H9 (cell line): Measurements from ENCODE around the gene PHLPP2. TPM values are rescaled to one million over a fixed set of nuclear protein-coding genes. Genes with fewer than 3 reads are reported as not detected.

Experiments used
- DNase-seq: peaks from one replicate; pipeline ENCODE4 v3.0.0-alpha.2; 2017
- H2AFZ ChIP-seq: one replicate; pipeline ENCODE4 v1.6.1; 2013; ENCODE audit warnings: mild to moderate bottlenecking, low read length, control low read depth, moderate library complexity
- H2AK5ac ChIP-seq: 2 replicates; pipeline ENCODE4 v1.6.1; 2013; ENCODE audit warnings: low read length, control low read depth, mixed read lengths; ENCODE audit not compliant: insufficient read length
- H2BK120ac ChIP-seq: one replicate; pipeline ENCODE4 v1.6.1; 2013; ENCODE audit warnings: low read depth, mild to moderate bottlenecking, low read length, control low read depth, inconsistent platforms; ENCODE audit not compliant: poor library complexity, severe bottlenecking
- H2BK12ac ChIP-seq: 2 replicates; pipeline ENCODE4 v1.6.1; 2013; ENCODE audit warnings: low read length, control low read depth, mixed read lengths, low read depth; ENCODE audit not compliant: insufficient read length
- H2BK15ac ChIP-seq: 2 replicates; pipeline ENCODE4 v1.6.1; 2013; ENCODE audit warnings: low read depth, low read length, control low read depth
- H2BK20ac ChIP-seq: one replicate; pipeline ENCODE4 v1.6.1; 2013; ENCODE audit warnings: low read depth, mild to moderate bottlenecking, low read length, control low read depth, inconsistent platforms; ENCODE audit not compliant: poor library complexity, severe bottlenecking
- H2BK5ac ChIP-seq: 2 replicates; pipeline ENCODE4 v1.6.1; 2013; ENCODE audit warnings: low read length, control low read depth, mixed read lengths; ENCODE audit not compliant: insufficient read length
- H3K14ac ChIP-seq: 2 replicates; pipeline ENCODE4 v1.6.1; 2013; ENCODE audit warnings: low read length, control low read depth; ENCODE audit not compliant: insufficient read depth
- H3K18ac ChIP-seq: 2 replicates; pipeline ENCODE4 v1.6.1; 2013; ENCODE audit warnings: low read depth, mild to moderate bottlenecking, mixed read lengths, low read length, control low read depth; ENCODE audit not compliant: insufficient read length
- H3K23ac ChIP-seq: 2 replicates; pipeline ENCODE4 v1.6.1; 2013; ENCODE audit warnings: low read length, control low read depth, mixed read lengths, low read depth; ENCODE audit not compliant: insufficient read length
- H3K23me2 ChIP-seq: 2 replicates; pipeline ENCODE4 v1.6.1; 2013; ENCODE audit warnings: low read depth, mild to moderate bottlenecking, mixed read lengths, low read length, control low read depth; ENCODE audit not compliant: insufficient read length, poor library complexity, severe bottlenecking
- H3K27ac ChIP-seq: 2 replicates; pipeline ENCODE4 v1.5.1; 2013; ENCODE audit warnings: low read length, control low read depth, mixed read lengths, low read depth; ENCODE audit not compliant: insufficient read length
- H3K27me3 ChIP-seq: 2 replicates; pipeline ENCODE4 v1.6.1; 2013; ENCODE audit warnings: low read length, control low read depth, inconsistent platforms; ENCODE audit not compliant: insufficient read depth
- H3K4ac ChIP-seq: 2 replicates; pipeline ENCODE4 v1.6.1; 2013; ENCODE audit warnings: low read depth, mild to moderate bottlenecking, control low read depth, inconsistent platforms, low read length, moderate library complexity
- H3K4me1 ChIP-seq: 2 replicates; pipeline ENCODE4 v1.6.1; 2013; ENCODE audit warnings: low read length, control low read depth, inconsistent platforms; ENCODE audit not compliant: insufficient read depth
- H3K4me2 ChIP-seq: 2 replicates; pipeline ENCODE4 v1.6.1; 2013; ENCODE audit warnings: low read length, control low read depth, mixed read lengths; ENCODE audit not compliant: insufficient read length, insufficient read depth
- H3K56ac ChIP-seq: 2 replicates; pipeline ENCODE4 v1.6.1; 2013; ENCODE audit warnings: low read depth, mild to moderate bottlenecking, mixed read lengths, low read length, control low read depth; ENCODE audit not compliant: insufficient read length
- H3K79me1 ChIP-seq: 2 replicates; pipeline ENCODE4 v1.6.1; 2013; ENCODE audit warnings: low read depth, mild to moderate bottlenecking, moderate library complexity, low read length, control low read depth, inconsistent platforms; ENCODE audit not compliant: insufficient read depth, poor library complexity, severe bottlenecking
- H3K79me2 ChIP-seq: 2 replicates; pipeline ENCODE4 v1.6.1; 2013; ENCODE audit warnings: low read length, control low read depth, inconsistent platforms; ENCODE audit not compliant: insufficient read depth
- H3K9ac ChIP-seq: 2 replicates; pipeline ENCODE4 v1.6.1; 2013; ENCODE audit warnings: low read length, control low read depth, mixed read lengths; ENCODE audit not compliant: insufficient read length; ENCODE audit errors: extremely low read depth
- H3K9me3 ChIP-seq: one replicate; pipeline ENCODE4 v1.6.1; 2013; ENCODE audit warnings: low read depth, low read length, inconsistent platforms; ENCODE audit not compliant: control insufficient read depth
- H3T11ph ChIP-seq: one replicate; pipeline ENCODE4 v1.6.1; 2013; ENCODE audit warnings: mild to moderate bottlenecking, low read length, control low read depth, inconsistent platforms
- H4K20me1 ChIP-seq: one replicate; pipeline ENCODE4 v1.6.1; 2013; ENCODE audit not compliant: control insufficient read depth, insufficient read length, insufficient read depth
- H4K5ac ChIP-seq: 2 replicates; pipeline ENCODE4 v1.6.1; 2013; ENCODE audit warnings: low read depth, mild to moderate bottlenecking, mixed read lengths, low read length, control low read depth; ENCODE audit not compliant: insufficient read length
- H4K8ac ChIP-seq: replicated peaks from 2 replicates; pipeline ENCODE4 v1.6.1; 2013; ENCODE audit warnings: low read length, control low read depth, mixed read lengths, low read depth; ENCODE audit not compliant: insufficient read length
- H4K91ac ChIP-seq: 2 replicates; pipeline ENCODE4 v1.6.1; 2013; ENCODE audit warnings: low read depth, mild to moderate bottlenecking, moderate library complexity, mixed read lengths, low read length, control low read depth; ENCODE audit not compliant: insufficient read length
- H3K27ac Mint-ChIP-seq, 3 experiments: 2 replicates in 2 of 3; 3 replicates in 1 of 3; pipeline ENCODE4 v1.8.0; 2020 to 2021; ENCODE audit warnings: mixed read lengths in 3 of 3, mild to moderate bottlenecking in 1 of 3, moderate library complexity in 1 of 3
- H3K27me3 Mint-ChIP-seq: 2 replicates; pipeline ENCODE4 v1.8.0; 2021; ENCODE audit warnings: low read depth, mild to moderate bottlenecking, moderate library complexity, mixed read lengths
- H3K36me3 Mint-ChIP-seq, 3 experiments: 2 replicates in 2 of 3; 3 replicates in 1 of 3; pipeline ENCODE4 v1.8.0; 2020 to 2021; ENCODE audit warnings: low read depth in 3 of 3, mixed read lengths in 3 of 3; ENCODE audit not compliant: insufficient read depth in 1 of 3
- H3K4me1 Mint-ChIP-seq, 2 experiments: 2 replicates each; pipeline ENCODE4 v1.8.0; 2020; ENCODE audit warnings: mixed read lengths in 2 of 2
- H3K4me3 Mint-ChIP-seq, 2 experiments: 2 replicates in 1 of 2; 3 replicates in 1 of 2; pipeline ENCODE4 v1.8.0; 2020 to 2021; ENCODE audit warnings: mild to moderate bottlenecking in 2 of 2, mixed read lengths in 2 of 2, moderate library complexity in 1 of 2
- H3K9me3 Mint-ChIP-seq, 2 experiments: 2 replicates in 1 of 2; 3 replicates in 1 of 2; pipeline ENCODE4 v1.8.0; 2020; ENCODE audit warnings: mild to moderate bottlenecking in 2 of 2, mixed read lengths in 2 of 2, moderate library complexity in 1 of 2
- WGBS: extraction: QIAGEN DNeasy Blood & Tissue Kit; methylation state at CpG from one replicate; pipeline ENCODE4 v1.1.7; 2013; ENCODE audit warnings: missing lambda C conversion rate, low lambda C conversion rate, mixed read lengths; ENCODE audit not compliant: insufficient read length; ENCODE audit errors: extremely low coverage; 5-methylcytosine and 5-hydroxymethylcytosine counted together
- total RNA-seq: library from RNA; stranded (reverse); gene quantifications from 2 replicates; pipeline ENCODE4 v1.2.1, GENCODE V29; 2021
- TF ChIP-seq, protein P1 (sequence below): fragments of 200-600 bp; sonication (generic); conservative IDR thresholded peaks from 3 replicates; pipeline ENCODE4 v1.8.0; 2021; ENCODE audit warnings: antibody characterized with exemption, mild to moderate bottlenecking

The PHLPP2 gene
- total RNA-seq, 1 experiment from 2014 or later = 23.2 TPM

DNA sequence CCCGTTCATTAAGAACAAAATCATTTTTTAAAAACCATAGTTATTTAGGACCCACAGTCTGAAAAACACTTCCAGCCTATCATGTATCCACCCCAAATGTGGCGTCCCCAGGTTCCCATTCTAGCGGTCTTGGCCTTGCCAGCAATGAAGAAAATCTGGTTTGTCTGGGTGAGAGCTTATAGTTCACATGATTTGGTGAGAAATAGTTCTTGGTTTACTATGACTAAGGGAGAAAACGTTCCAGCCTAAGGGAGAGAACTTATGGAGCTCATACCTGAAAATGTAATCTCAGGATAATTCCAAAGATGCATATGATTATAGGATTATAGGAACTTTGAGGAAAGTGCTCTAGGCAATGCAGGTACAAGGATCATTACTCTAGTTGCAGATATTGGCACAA, 93.7 kb downstream of the PHLPP2 start:
- Histone ChIP-seq H3T11ph (no peak overlapping the region), H3K79me1 (no peaks in the 10 kb centered on the region), H2BK12ac (no peak overlapping the region), H3K18ac (no peak overlapping the region), H4K8ac (no peak overlapping the region), H3K14ac (no peak overlapping the region), H4K20me1 (no peaks in the 10 kb centered on the region), H3K9me3 (no peaks in the 10 kb centered on the region), H3K27ac (no peak overlapping the region), H3K9ac (no peak overlapping the region), H2AK5ac (no peak overlapping the region), H3K79me2 (no peaks in the 10 kb centered on the region), H2BK120ac (no peak overlapping the region), H2BK15ac (no peak overlapping the region), H3K23ac (no peak overlapping the region), H3K4ac (no peak overlapping the region), H3K27me3 (no peaks in the 10 kb centered on the region), H3K4me1 (peaks cover 3% of the 10 kb centered on the region; the same call in 1 of the 2 replicates), H2BK20ac (no peak overlapping the region), H4K5ac (no peak overlapping the region), H3K56ac (no peak overlapping the region), H3K4me2 (no peak overlapping the region), H4K91ac (no peak overlapping the region), H2BK5ac (no peak overlapping the region), H3K23me2 (no peaks in the 10 kb centered on the region), H2AFZ (no peak overlapping the region)
- H3K27ac Mint-ChIP-seq = no peak overlapping the region
- no peaks in the 10 kb centered on the region; the same call in 1 of the 2 replicates for H3K27me3 Mint-ChIP-seq
- no peak for DNase-seq
- peaks cover 21 to 23% of the 10 kb centered on the region in 2 experiments for H3K4me1 Mint-ChIP-seq
- H3K36me3 Mint-ChIP-seq = peaks cover 12 to 58% (median 54%) of the 10 kb centered on the region in 3 experiments; a peak in 6 of 7 replicates
- no peak overlapping the region for H3K4me3 Mint-ChIP-seq
- no peaks in the 10 kb centered on the region for H3K9me3 Mint-ChIP-seq
- WGBS = no CpG with 5 or more reads among the region's 4 CpGs
- TF ChIP-seq, protein P1, sequence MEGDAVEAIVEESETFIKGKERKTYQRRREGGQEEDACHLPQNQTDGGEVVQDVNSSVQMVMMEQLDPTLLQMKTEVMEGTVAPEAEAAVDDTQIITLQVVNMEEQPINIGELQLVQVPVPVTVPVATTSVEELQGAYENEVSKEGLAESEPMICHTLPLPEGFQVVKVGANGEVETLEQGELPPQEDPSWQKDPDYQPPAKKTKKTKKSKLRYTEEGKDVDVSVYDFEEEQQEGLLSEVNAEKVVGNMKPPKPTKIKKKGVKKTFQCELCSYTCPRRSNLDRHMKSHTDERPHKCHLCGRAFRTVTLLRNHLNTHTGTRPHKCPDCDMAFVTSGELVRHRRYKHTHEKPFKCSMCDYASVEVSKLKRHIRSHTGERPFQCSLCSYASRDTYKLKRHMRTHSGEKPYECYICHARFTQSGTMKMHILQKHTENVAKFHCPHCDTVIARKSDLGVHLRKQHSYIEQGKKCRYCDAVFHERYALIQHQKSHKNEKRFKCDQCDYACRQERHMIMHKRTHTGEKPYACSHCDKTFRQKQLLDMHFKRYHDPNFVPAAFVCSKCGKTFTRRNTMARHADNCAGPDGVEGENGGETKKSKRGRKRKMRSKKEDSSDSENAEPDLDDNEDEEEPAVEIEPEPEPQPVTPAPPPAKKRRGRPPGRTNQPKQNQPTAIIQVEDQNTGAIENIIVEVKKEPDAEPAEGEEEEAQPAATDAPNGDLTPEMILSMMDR = no peak
